Measurements from ENCODE around the gene SSX3.
"Not testable (repeated sequence)": the region's sequence is repeated elsewhere in the genome, so short reads cannot be mapped to it uniquely, and the experiment has no call there.

SSX3 gene, protein sequence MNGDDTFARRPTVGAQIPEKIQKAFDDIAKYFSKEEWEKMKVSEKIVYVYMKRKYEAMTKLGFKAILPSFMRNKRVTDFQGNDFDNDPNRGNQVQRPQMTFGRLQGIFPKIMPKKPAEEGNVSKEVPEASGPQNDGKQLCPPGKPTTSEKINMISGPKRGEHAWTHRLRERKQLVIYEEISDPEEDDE

DNA sequence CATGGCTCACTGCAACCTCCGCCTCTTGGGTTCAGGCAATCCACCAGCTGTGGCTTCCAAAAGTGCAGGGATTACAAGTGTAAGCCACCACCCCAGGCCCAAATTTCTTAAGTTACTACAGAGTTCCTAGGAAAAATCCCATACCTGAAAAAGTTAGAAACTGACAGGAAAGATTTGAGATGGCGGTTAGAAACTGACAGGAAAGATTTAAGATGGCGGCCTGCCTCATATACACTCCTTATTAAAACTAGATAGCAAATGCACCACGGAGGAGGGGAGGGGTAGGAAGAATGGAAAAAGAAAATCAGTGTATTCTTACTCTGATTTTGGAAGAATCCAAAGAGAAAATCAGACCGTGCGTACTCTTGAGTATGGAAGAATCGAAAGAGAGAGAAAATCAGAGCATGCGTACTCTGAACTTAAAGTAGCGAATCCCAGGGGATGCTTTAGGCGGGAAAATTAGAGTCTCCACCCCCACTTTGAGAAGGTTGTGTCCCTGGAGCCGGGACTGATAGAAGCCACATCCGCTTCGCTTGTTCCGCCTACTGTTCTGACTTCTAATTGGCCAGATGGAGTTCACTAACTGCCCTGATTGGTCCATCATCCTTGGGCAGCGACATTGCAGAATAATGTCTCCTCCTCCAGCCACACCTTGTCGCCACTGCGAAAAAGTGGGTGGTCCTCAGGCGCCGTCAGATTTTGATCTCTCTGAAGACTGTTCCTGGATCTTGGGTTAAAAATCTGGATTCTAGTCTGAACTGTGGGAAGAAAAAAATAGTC, at the start of gene SSX3:
SSX3 (minus strand) TSS at position 389 of the 780 bp plus-strand sequence. CDS start 1,454 bp downstream, outside the sequence.
- DNase-seq: not testable (repeated sequence)

GRCh38 chrX:48397825-48398224, 41.3 kb upstream of the SSX3 start:
- not testable (repeated sequence) for DNase-seq

- not testable (repeated sequence) for DNase-seq
Observed at GRCh38 chrX:48396931-48397330, 40.4 kb upstream of the SSX3 start.

DNA sequence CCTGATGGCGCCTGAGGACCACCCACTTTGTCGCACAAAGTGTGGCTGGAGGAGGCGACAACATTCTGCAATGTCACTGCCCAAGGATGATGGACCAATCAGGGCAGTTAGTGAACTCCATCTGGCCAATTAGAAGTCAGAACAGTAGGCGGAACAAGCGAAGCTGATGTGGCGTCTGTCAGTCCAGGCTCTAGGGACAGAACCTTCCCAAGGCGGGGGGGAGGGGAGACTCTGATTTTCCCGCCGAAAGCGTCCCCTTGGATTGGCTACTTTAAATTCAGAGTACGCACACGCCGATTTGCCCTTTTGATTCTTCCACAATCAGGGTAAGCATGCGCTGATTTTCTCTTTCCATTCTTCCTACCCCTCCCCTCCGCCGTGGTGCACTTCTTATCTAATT, 26.7 kb upstream of the SSX3 start, which contains the start of gene SSX4:
SSX4 (plus strand) TSS at position 301 of the 400 bp plus-strand sequence. CDS start 515 bp downstream, outside the sequence.
- not testable (repeated sequence) for DNase-seq

DNA sequence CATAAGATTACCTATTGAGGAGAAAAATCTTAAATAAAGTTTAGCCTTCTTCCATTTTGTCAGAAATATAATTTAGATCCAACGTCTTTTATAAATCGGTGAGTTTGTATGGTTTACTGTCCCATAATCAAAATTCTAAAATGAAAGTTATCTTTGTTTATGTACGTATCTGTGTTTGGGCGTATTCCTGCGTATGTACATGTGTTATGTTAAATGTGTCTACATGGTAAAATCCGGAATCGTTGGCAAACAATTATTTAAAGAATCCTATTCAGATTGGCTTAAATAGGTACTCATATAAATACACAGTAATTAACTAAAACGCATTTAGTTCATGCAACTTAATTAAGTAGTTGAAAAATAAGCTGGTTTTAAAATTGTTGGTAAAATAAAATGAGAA, 13.9 kb upstream of the SSX3 start:
- DNase-seq: not testable (repeated sequence)

GRCh38 chrX:48367717-48368408, 11.4 kb upstream of the SSX3 start:
- not testable (repeated sequence) for DNase-seq

DNA sequence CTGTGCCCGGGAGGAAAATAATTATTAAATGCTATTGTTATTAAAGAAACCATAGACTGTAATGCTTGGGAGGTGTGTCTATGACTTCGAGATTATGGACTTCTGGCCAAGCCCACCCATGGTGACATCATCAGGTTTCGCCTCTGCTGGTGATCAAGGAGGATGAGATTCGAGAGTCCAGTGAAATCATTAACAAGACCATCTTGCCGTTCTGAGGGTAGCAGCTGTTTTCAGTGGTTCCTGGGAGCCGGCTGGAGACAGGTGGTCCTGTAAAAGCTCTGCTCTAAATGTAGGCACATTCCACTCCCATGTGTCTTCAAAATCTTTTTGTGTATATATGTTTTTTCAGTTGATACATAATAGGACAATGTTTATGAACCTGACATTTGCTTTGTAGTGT, 2.8 kb upstream of the SSX3 start:
- DNase-seq: not testable (repeated sequence)

GRCh38 chrX:48357681-48358080, 1.2 kb upstream of the SSX3 start:
- DNase-seq: no peak

GRCh38 chrX:48346059-48346458, 10.4 kb downstream of the SSX3 start:
- DNase-seq: not testable (repeated sequence)

DNA sequence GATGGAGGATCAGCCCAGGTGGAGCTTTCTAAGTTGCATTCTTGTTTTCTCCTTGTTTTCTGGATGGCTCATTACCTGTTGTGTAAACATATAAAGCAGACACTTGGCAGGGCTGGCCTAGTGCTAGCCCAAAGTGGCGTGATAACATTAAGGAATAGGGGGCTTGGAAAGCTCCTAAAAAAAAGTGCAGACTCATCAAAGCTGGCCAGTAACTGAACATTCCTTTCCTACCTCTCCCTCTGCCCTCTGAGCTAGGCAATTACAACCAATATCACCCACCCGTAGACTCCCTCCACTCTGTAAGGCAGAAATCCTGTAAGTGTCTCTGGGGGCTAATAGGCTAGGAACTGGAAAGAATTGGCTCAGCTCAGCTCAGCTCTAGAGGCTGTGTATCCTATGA, 42.5 kb downstream of the SSX3 start:
- not testable (repeated sequence) for DNase-seq

GRCh38 chrX:48306175-48306574, 50.3 kb downstream of the SSX3 start:
- no peak for DNase-seq

All from stimulated activated CD4-positive, alpha-beta T cell treated with anti-CD3 and anti-CD28 coated beads, Interleukin-4, amount 100 ng/mL, for 1 hour (primary cell).